HepG2 (cell line): ENCODE results near the gene STAT6. TPM values are rescaled to one million over a fixed set of nuclear protein-coding genes. Genes with fewer than 3 reads are reported as not detected.

Experiments
- ATAC-seq: fragments of 200-7000 bp; cut with Tn5 transposase; 3 replicates; pipeline ENCODE4 v1.9.1; 2020; ENCODE audit warnings: mild to moderate bottlenecking, moderate library complexity
- BruUV-seq: library from RNA; stranded (reverse); fragments of 400-500 nt; replicated peaks from 2 replicates; lab custom pipeline; 2021; lab: Mats Ljungman, UMichigan
- CTCF ChIA-PET: fragments of 300-600 bp; formaldehyde crosslinking; extraction: SDS; loops from one replicate; lab custom pipeline; 2021; ENCODE audit warnings: low total read pairs, inconsistent platforms, low intra/inter-chr PET ratio; lab: Yijun Ruan, JAX
- POLR2A ChIA-PET: fragments of 350-600 bp; sonication (Branson Sonifier 250); formaldehyde crosslinking; loops from one replicate; lab custom pipeline; 2020; ENCODE audit warnings: antibody characterized with exemption, inconsistent platforms; lab: Yijun Ruan, JAX
- DNase-seq: peaks from one replicate; pipeline ENCODE4 v3.0.0-alpha.2; 2015; ENCODE audit warnings: low spot score
- FAIRE-seq: peaks from 3 replicates; lab custom pipeline; 2011; peaks lifted over from hg19 to GRCh38; lab: Jason Lieb, UNC
- H2AFZ ChIP-seq: one replicate; pipeline ENCODE4 v1.6.1; 2011; ENCODE audit warnings: low read length, inconsistent platforms
- H3K27ac ChIP-seq: fragments of 300-600 bp; 3 replicates; pipeline ENCODE4 v1.8.0; 2011; ENCODE audit warnings: mixed run types, mild to moderate bottlenecking, mixed read lengths, low read length, inconsistent platforms; ENCODE audit not compliant: insufficient read depth; ENCODE audit errors: extremely low read length
- H3K27me3 ChIP-seq, 2 experiments: fragments of 200-600 bp in 1 of 2; 2 replicates in 1 of 2; 3 replicates in 1 of 2; pipeline versions ENCODE4 v1.6.0 to v1.8.0; 2011; ENCODE audit warnings: low read length in 2 of 2, mild to moderate bottlenecking in 2 of 2, moderate library complexity in 2 of 2, inconsistent platforms in 1 of 2; ENCODE audit not compliant: insufficient read depth in 2 of 2, control insufficient read depth in 1 of 2
- H3K36me3 ChIP-seq, 2 experiments: fragments of 200-600 bp in 1 of 2; replicated peaks in 1 of 2; 2 replicates in 1 of 2; 3 replicates in 1 of 2; pipeline versions ENCODE4 v1.5.1 to v1.8.0; 2011; ENCODE audit warnings: low read length in 2 of 2, inconsistent platforms in 1 of 2; ENCODE audit not compliant: insufficient read depth in 2 of 2, control insufficient read depth in 1 of 2
- H3K4me1 ChIP-seq: 2 replicates; pipeline ENCODE4 v1.5.1; 2012; ENCODE audit warnings: low read length, inconsistent platforms; ENCODE audit not compliant: insufficient read depth
- H3K4me2 ChIP-seq: 2 replicates; pipeline ENCODE4 v1.6.0; 2011; ENCODE audit warnings: low read depth, low read length, inconsistent platforms
- H3K4me3 ChIP-seq, 3 experiments: fragments of 200-600 bp in 1 of 3; sonication (generic), shearing (Covaris generic) in 1 of 3; replicated peaks in 1 of 3; 2 replicates each; pipeline ENCODE4 v1.5.1; 2011 to 2016; ENCODE audit warnings: low read length in 3 of 3, inconsistent platforms in 2 of 3, low read depth in 2 of 3, mild to moderate bottlenecking in 2 of 3, control low read depth in 1 of 3, mixed read lengths in 1 of 3; ENCODE audit not compliant: insufficient read depth in 1 of 3
- H3K79me2 ChIP-seq: one replicate; pipeline ENCODE4 v1.6.1; 2011; ENCODE audit warnings: low read length, inconsistent platforms; ENCODE audit not compliant: insufficient read depth
- H3K9ac ChIP-seq: 2 replicates; pipeline ENCODE4 v1.6.0; 2011; ENCODE audit warnings: mild to moderate bottlenecking, low read depth, low read length, inconsistent platforms; ENCODE audit not compliant: insufficient read depth
- H3K9me3 ChIP-seq: 2 replicates; pipeline ENCODE4 v1.5.1; 2012; ENCODE audit warnings: mild to moderate bottlenecking, low read length
- H4K20me1 ChIP-seq: 2 replicates; pipeline ENCODE4 v1.6.0; 2011; ENCODE audit warnings: inconsistent platforms, mild to moderate bottlenecking, low read length, moderate library complexity; ENCODE audit not compliant: insufficient read depth
- BATF2 ChIP-seq: sonication (generic); formaldehyde crosslinking; IDR thresholded peaks from 2 replicates; pipeline ENCODE4 v1.8.0; 2022; ENCODE audit warnings: mild to moderate bottlenecking, missing genetic modification reagents, moderate library complexity
- BCL6 ChIP-seq: IDR thresholded peaks from 2 replicates; pipeline ENCODE4 v1.6.1; 2016; ENCODE audit warnings: missing genetic modification reagents, missing compliant biosample characterization
- HOXA3 ChIP-seq: sonication (generic); formaldehyde crosslinking; IDR thresholded peaks from 2 replicates; pipeline ENCODE4 v1.5.0; 2020; ENCODE audit warnings: missing genetic modification reagents
- NRL ChIP-seq: sonication (generic); formaldehyde crosslinking; IDR thresholded peaks from 2 replicates; pipeline ENCODE4 v1.5.0; 2020; ENCODE audit warnings: missing genetic modification reagents, mild to moderate bottlenecking, moderate library complexity, borderline replicate concordance
- RARG ChIP-seq: sonication (generic); formaldehyde crosslinking; IDR thresholded peaks from 2 replicates; pipeline ENCODE4 v1.4.0; 2020; ENCODE audit warnings: low read depth, mild to moderate bottlenecking, missing genetic modification reagents
- SIN3A ChIP-seq: IDR thresholded peaks from 2 replicates; pipeline ENCODE4 v1.6.1; 2011; ENCODE audit warnings: low read depth, mild to moderate bottlenecking, control low read depth, low read length, borderline replicate concordance
- TFE3 ChIP-seq: IDR thresholded peaks from 2 replicates; pipeline ENCODE4 v1.6.1; 2016
- ZBTB42 ChIP-seq: sonication (generic); formaldehyde crosslinking; IDR thresholded peaks from 2 replicates; pipeline ENCODE4 v1.5.0; 2020; ENCODE audit warnings: mild to moderate bottlenecking, missing genetic modification reagents
- ZNF468 ChIP-seq: sonication (generic); formaldehyde crosslinking; IDR thresholded peaks from 2 replicates; pipeline ENCODE4 v1.8.0; 2022; ENCODE audit warnings: mild to moderate bottlenecking, moderate library complexity, missing genetic modification reagents
- ZSCAN30 ChIP-seq: sonication (generic); formaldehyde crosslinking; IDR thresholded peaks from 2 replicates; pipeline ENCODE4 v1.5.0; 2020; ENCODE audit warnings: mild to moderate bottlenecking, missing genetic modification reagents
- WGBS: methylation state at CpG from one replicate; pipeline ENCODE4 v1.1.6; 2017; ENCODE audit warnings: low lambda C conversion rate; 5-methylcytosine and 5-hydroxymethylcytosine counted together
- in situ Hi-C: cut with HindIII; loops from 2 replicates; pipeline ENCODE4 v1.10.0; 2017; ENCODE audit warnings: low pct_unique_long_range_greater_than_20kb; ENCODE audit not compliant: extremely low pct_ligation_motif_present
- intact Hi-C: fragments of 100-400 bp; cut with micrococcal nuclease; formaldehyde crosslinking; loops from one replicate; pipeline ENCODE4 v1.10.0; 2022; ENCODE audit not compliant: unreplicated experiment
- polyA plus RNA-seq, 8 experiments: library from polyadenylated mRNA; depleted of rRNA in 3 of 8; stranded (reverse) in 7 of 8; unstranded in 1 of 8; fragments of >200 nt; fragmentation: Illumina TruSeq in 4 of 8; extraction: Trizol in 4 of 8; gene quantifications; 2 replicates each; pipeline versions ENCODE4 v1.2.1 to v1.2.3, GENCODE V29; 2011 to 2016; ENCODE audit warnings: low read depth in 4 of 8, missing spikeins in 1 of 8, mixed read lengths in 1 of 8; ENCODE audit not compliant: insufficient read depth in 1 of 8
- total RNA-seq, 5 experiments: library from RNA; depleted of rRNA; stranded (reverse); fragments of >200 nt; fragmentation: Illumina TruSeq; extraction: Trizol; gene quantifications; 2 replicates each; pipeline ENCODE4 v1.2.3, GENCODE V29; 2016; ENCODE audit warnings: low read depth in 1 of 5

Gene STAT6
- total and polyA plus RNA-seq, 2 of the 13 experiments (the other 11 are each of a cell fraction or from before 2014, with no cell fraction given) = 28.0 to 62.2 TPM

GRCh38 chr12:57116580-57117281, 5.6 kb upstream of the STAT6 start:
- no peak for FAIRE-seq
- no peaks in the 10 kb centered on the region for H3K36me3 ChIP-seq
- no peaks in the 10 kb centered on the region for H4K20me1 ChIP-seq
- ChIA-PET POLR2A (no interaction called here), CTCF (no interaction called here)
- no peak for DNase-seq
- peaks cover 18% of the 10 kb centered on the region for H3K4me1 ChIP-seq
- intact Hi-C loops = no loop called here
- in situ Hi-C loops = no loop called here
- no peaks in the 10 kb centered on the region for H3K9me3 ChIP-seq
- ATAC-seq = no peak
- H3K4me3 ChIP-seq = no peak overlapping the region
- no peak overlapping the region for H3K9ac ChIP-seq
- no peak overlapping the region for H3K4me2 ChIP-seq
- no peak overlapping the region for H3K27ac ChIP-seq
- WGBS = 74% methylated on average over 4 of the region's 5 CpGs
- H3K79me2 ChIP-seq = no peaks in the 10 kb centered on the region
- TF ChIP-seq ZSCAN30 (CRISPR knock-in tag) (no peak), ZNF468 (CRISPR knock-in tag) (no peak), NRL (no peak)
- TF ChIP-seq, all 625 proteins: peak for 0
- Histone ChIP-seq H2AFZ (no peak overlapping the region), H3K27me3 (no peaks in the 10 kb centered on the region)
- BruUV-seq = no TSS peak

- in situ Hi-C loops = loop anchor here (5.0 kb wide), 2 partner anchors 40 to 105 kb away; partner anchors contain the start of gene ZBTB39
- no TSS peak for BruUV-seq
- intact Hi-C loops = loop anchor here (1.0 to 2.0 kb wide), 4 partner anchors 10 to 104 kb away; no protein-coding TSS in a partner anchor
- no peaks in the 10 kb centered on the region for H3K9me3 ChIP-seq
- H3K4me1 ChIP-seq = peaks cover 32% of the 10 kb centered on the region
- no peak overlapping the region for H2AFZ ChIP-seq
- no peak for FAIRE-seq
- ATAC-seq = no peak
- H3K36me3 ChIP-seq = peaks cover 0 to under 1% of the 10 kb centered on the region in 2 experiments; a peak in 3 of 5 replicates
- H3K79me2 ChIP-seq = no peaks in the 10 kb centered on the region
- no peak for DNase-seq
- H3K27ac ChIP-seq = no peak overlapping the region
- H4K20me1 ChIP-seq = no peaks in the 10 kb centered on the region
- no peaks in the 10 kb centered on the region; a peak in 1 of 5 replicates for H3K27me3 ChIP-seq
- H3K4me3 ChIP-seq = peak overlapping the region in 2 of 3 experiments; percentile 87 to 91; a peak in 3 of 6 replicates
- CTCF ChIA-PET = interaction anchor here (0.8 to 3.3 kb wide), 7 partner anchors 11 to 105 kb away, joined by 4 to 76 read pairs (median 7); no protein-coding TSS in a partner anchor
- H3K4me2 ChIP-seq = peak overlapping the region; percentile 99
- WGBS = 43% methylated on average over 9 of the region's 9 CpGs
- POLR2A ChIA-PET = interaction anchor here (0.7 to 5.9 kb wide), 36 partner anchors 9 to 779 kb away, joined by 3 to 309 read pairs (median 9); partner anchors contain the start of genes INHBC, LRP1, LRP1-AS and MYO1A
- peak overlapping the region; percentile 83 for H3K9ac ChIP-seq
- no peak for TF ChIP-seq BCL6 (CRISPR knock-in tag)
- TF ChIP-seq SIN3A = no peak
- no peak for TF ChIP-seq BATF2 (CRISPR knock-in tag)
- no peak for TF ChIP-seq TFE3
- TF ChIP-seq ZBTB42 (CRISPR knock-in tag) = no peak
- TF ChIP-seq HOXA3 = no peak
- TF ChIP-seq RARG (CRISPR knock-in tag) = 0 out of 2 replicates have a peak, but pooled peaks have one; percentile 26
These were observed 1.5 kb upstream of the STAT6 start for GRCh38 chr12:57112492-57113294.
